ENCODE results near the gene FHL2. TPM values are rescaled to one million over a fixed set of nuclear protein-coding genes. Genes with fewer than 3 reads are reported as not detected.
"Not testable (repeated sequence)": the region's sequence is repeated elsewhere in the genome, so short reads cannot be mapped to it uniquely, and the experiment has no call there.

FHL2 gene
- total RNA-seq, 1 donor from 2014 or later, result 260 TPM

DNA sequence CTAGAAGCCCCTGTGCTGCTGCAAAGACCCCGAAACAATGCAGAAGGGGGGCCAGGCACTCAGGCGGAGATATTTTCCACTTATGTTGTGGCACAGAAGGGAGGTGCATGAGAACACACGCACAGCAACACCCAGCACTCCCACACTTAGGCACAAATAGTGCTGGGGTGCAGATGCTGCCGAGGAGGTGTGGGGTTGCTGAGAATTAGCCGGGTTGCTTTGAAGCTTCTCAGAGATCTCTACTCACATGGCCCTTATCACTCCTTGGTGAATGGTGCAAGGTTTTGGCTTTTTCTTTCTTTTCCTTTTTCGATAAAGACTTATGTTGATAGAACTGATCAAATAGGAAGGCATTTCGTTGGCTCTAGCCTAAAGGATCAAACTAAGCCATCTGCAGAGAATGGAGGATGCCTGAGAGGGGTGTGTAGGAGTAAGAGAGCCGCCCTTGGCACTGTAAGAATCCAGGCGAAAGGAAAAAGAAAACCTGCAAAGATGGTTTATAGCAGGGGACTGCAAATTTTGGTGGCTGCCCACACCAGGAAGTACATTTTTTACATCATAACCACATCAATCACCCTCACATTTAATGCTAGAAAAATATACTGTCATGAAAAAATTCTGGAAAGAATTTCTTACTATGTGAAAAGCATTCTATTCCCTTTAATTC lies 27.9 kb upstream of the FHL2 start:
- Histone ChIP-seq H3K36me3 (ENCODE audit: control insufficient read depth, insufficient read depth, low read length) (no peaks in the 10 kb centered on the region), H3K4me3 (ENCODE audit: low read depth, low read length) (no peak overlapping the region), H3K27me3 (ENCODE audit: control insufficient read depth, insufficient read depth, low read length) (no peaks in the 10 kb centered on the region)
- DNase-seq (ENCODE audit: low read depth), result no peak
- TF ChIP-seq, protein P1, sequence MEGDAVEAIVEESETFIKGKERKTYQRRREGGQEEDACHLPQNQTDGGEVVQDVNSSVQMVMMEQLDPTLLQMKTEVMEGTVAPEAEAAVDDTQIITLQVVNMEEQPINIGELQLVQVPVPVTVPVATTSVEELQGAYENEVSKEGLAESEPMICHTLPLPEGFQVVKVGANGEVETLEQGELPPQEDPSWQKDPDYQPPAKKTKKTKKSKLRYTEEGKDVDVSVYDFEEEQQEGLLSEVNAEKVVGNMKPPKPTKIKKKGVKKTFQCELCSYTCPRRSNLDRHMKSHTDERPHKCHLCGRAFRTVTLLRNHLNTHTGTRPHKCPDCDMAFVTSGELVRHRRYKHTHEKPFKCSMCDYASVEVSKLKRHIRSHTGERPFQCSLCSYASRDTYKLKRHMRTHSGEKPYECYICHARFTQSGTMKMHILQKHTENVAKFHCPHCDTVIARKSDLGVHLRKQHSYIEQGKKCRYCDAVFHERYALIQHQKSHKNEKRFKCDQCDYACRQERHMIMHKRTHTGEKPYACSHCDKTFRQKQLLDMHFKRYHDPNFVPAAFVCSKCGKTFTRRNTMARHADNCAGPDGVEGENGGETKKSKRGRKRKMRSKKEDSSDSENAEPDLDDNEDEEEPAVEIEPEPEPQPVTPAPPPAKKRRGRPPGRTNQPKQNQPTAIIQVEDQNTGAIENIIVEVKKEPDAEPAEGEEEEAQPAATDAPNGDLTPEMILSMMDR (IDR thresholded peaks at IDR 0.05; ENCODE audit: insufficient read depth, low read length, poor library complexity, severe bottlenecking), result no peak

DNA sequence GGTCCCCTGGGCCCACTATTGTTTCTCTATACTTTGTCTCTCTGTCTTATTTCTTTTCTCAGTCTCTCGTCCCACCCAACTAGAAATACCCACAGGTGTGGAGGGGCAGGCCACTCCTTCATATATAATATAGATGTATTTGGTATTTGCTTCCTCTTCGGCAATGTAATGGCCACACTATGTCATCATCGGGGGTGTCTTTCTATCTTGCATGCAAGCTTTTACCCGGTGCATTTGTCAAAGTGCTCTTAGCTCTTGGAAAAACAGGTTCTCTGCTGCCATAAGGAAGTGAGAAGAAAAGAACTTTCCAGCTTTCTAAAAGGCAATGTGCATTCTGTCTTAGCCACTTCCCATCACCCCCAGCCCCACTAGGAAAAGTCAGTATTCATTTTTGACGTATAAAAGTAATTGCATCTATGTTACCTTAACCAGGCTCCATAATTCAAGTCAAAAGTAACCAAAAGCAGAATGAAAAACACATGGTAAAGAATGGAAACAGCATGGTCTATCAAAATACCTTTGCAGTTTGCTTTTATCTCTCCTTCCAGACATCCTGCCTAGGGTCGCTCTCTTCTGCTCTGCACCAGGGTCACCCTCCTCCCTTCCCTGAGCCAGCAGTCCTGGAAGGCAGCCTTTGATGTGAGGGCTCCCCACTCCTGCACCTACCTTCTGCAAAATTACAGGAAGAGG lies 27.2 kb upstream of the FHL2 start:
- H3K36me3 ChIP-seq (ENCODE audit: control insufficient read depth, insufficient read depth, low read length), result no peaks in the 10 kb centered on the region

DNA sequence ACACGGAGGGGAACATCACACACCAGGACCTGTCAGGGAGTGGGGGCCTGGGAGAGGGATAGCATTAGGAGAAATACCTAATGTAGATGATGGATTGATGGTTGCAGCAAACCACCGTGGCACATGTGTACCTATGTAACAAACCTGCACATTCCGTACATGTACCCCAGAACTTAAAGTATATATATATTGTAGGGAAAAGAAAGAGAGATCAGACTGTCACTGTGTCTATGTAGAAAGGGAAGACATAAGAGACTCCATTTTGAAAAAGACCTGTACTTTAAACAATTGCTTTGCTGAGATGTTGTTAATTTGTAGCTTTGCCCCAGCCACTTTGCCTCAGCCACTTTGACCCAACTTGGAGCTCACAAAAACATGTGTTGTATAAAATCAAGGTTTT lies 26.0 kb upstream of the FHL2 start:
- not testable (repeated sequence) for H3K27me3 ChIP-seq (ENCODE audit: control insufficient read depth, insufficient read depth, low read length); DNase-seq (ENCODE audit: low read depth); H3K36me3 ChIP-seq (ENCODE audit: control insufficient read depth, insufficient read depth, low read length); H3K4me3 ChIP-seq (ENCODE audit: low read depth, low read length)

More for the DNA sequence above, 27.2 kb upstream of the FHL2 start:
- Histone ChIP-seq H3K4me3 (ENCODE audit: low read depth, low read length) (no peak overlapping the region), H3K27me3 (ENCODE audit: control insufficient read depth, insufficient read depth, low read length) (no peaks in the 10 kb centered on the region)
- DNase-seq (ENCODE audit: low read depth), result no peak
- TF ChIP-seq, protein P1 (IDR thresholded peaks at IDR 0.05; ENCODE audit: insufficient read depth, low read length, poor library complexity, severe bottlenecking), result no peak

DNA sequence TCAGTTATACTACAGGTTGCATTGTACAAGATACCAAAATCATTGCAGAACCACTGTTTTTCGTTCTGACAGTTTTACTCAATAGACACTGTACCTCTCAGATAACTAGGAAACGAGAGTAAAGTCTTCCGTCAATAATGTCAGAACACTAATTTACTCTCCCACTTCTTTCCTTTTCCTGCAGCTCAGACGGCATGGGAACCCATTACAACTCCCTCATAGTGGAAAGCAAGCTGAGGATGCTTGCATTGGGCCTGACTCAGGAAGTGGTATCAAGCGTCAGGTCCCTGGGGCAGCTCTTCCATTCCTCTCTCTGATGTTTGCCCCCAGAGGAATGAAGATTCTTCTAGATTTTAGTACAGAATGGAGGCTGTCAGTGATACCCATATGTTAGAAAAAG lies 23.9 kb upstream of the FHL2 start:
- H3K36me3 ChIP-seq (ENCODE audit: control insufficient read depth, insufficient read depth, low read length), result no peaks in the 10 kb centered on the region
- DNase-seq (ENCODE audit: low read depth), result no peak
- TF ChIP-seq, protein P1 (IDR thresholded peaks at IDR 0.05; ENCODE audit: insufficient read depth, low read length, poor library complexity, severe bottlenecking), result no peak
- H3K27me3 ChIP-seq (ENCODE audit: control insufficient read depth, insufficient read depth, low read length), result no peaks in the 10 kb centered on the region
- no peak overlapping the region for H3K4me3 ChIP-seq (ENCODE audit: low read depth, low read length)

DNA sequence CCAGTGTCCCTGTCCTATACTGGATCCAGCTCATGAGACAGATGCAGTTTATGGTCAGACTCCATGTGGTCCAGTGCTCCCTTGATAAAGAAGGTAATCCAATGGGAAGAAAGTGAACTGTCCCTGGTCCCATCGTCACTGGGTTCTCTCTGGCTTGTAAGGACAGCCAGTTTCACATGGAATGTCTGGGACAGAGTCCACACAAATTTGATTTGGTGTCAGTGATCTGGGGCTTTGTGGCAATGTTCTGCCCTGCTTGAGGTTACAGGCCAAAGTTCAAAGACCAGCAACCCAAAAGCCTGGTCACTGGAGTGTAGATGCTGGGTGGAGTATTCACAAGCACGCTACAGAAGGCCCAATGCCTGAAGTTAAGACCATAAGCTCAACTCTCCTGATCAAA lies 22.2 kb upstream of the FHL2 start:
- H3K27me3 ChIP-seq (ENCODE audit: control insufficient read depth, insufficient read depth, low read length), result no peaks in the 10 kb centered on the region
- H3K4me3 ChIP-seq (ENCODE audit: low read depth, low read length), result no peak overlapping the region
- no peaks in the 10 kb centered on the region for H3K36me3 ChIP-seq (ENCODE audit: control insufficient read depth, insufficient read depth, low read length)
- TF ChIP-seq, protein P1 (IDR thresholded peaks at IDR 0.05; ENCODE audit: insufficient read depth, low read length, poor library complexity, severe bottlenecking), result no peak
- no peak for DNase-seq (ENCODE audit: low read depth)

DNA sequence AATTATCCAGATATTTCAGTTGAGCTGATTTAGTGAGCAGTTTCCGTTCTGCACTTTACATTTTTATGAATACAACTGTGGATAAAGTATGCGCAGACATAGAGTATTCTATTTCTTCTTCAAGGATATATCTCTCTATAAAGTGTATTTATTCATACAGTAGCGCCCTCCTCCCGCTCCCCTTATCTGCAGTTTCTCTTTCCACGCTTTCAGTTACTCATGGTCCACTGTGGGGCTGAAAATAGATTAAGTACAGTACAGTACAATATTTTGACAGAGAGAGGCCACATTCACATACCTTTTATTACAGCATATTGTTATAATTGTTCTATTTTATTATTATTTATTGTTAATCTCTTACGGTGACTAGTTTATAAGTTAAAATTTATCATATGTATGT lies 19.7 kb upstream of the FHL2 start:
- DNase-seq (ENCODE audit: low read depth), result no peak
- TF ChIP-seq, protein P1 (IDR thresholded peaks at IDR 0.05; ENCODE audit: insufficient read depth, low read length, poor library complexity, severe bottlenecking), result no peak
- no peaks in the 10 kb centered on the region for H3K27me3 ChIP-seq (ENCODE audit: control insufficient read depth, insufficient read depth, low read length)
- H3K4me3 ChIP-seq (ENCODE audit: low read depth, low read length), result no peak overlapping the region
- H3K36me3 ChIP-seq (ENCODE audit: control insufficient read depth, insufficient read depth, low read length), result no peaks in the 10 kb centered on the region

Measured in kidney epithelial cell (primary cell).